ENCODE data around the gene GNAS-AS1.
"Not testable (repeated sequence)": the region's sequence is repeated elsewhere in the genome, so short reads cannot be mapped to it uniquely, and the experiment has no call there.

GNAS-AS1 gene

GRCh38 chr20:58836616-58837204, 14.0 kb downstream of the GNAS-AS1 start:
- Histone ChIP-seq H3K9ac (ENCODE audit: low read depth in 1 of 2, low read length in 2 of 2) (no peak overlapping the region), H3K27ac (ENCODE audit: low read depth in 2 of 2, low read length in 2 of 2) (no peak overlapping the region), H3K4me3 (ENCODE audit: low read length in 2 of 2) (no peak overlapping the region), H3K27me3 (ENCODE audit: control insufficient read depth in 2 of 2, insufficient read depth in 2 of 2, low read length in 2 of 2) (peaks cover 5 to 6% of the 10 kb centered on the region in 2 donors), H3K9me3 (ENCODE audit: control insufficient read depth in 2 of 2, low read length in 2 of 2) (no peaks in the 10 kb centered on the region), H3K36me3 (ENCODE audit: control insufficient read depth in 2 of 2, insufficient read depth in 2 of 2, low read length in 2 of 2) (no peaks in the 10 kb centered on the region), H3K4me1 (ENCODE audit: control insufficient read depth in 2 of 2, insufficient read depth in 2 of 2, low read length in 2 of 2) (no peaks in the 10 kb centered on the region)

DNA sequence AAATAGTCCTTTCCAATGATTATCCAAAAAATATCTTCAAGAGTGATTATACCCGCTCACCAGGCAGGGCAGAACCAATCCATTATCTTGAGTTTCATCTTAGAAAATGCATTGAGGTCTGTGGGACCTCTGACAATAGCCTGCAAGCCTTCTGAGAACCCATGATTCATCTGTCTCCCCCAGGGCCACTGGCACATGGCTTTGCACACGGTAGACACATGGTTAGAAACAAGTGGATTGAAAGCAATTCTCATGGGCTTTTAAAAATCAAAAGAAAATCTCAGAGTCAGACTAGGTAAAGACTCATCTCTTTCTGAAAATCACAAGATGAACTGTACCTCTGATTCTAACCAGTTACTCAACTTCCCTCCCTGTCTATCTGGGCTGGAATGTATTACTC, 15.5 kb downstream of the GNAS-AS1 start:
- Histone ChIP-seq H3K36me3 (ENCODE audit: control insufficient read depth in 2 of 2, insufficient read depth in 2 of 2, low read length in 2 of 2) (no peaks in the 10 kb centered on the region), H3K4me3 (ENCODE audit: low read length in 2 of 2) (no peak overlapping the region), H3K4me1 (ENCODE audit: control insufficient read depth in 2 of 2, insufficient read depth in 2 of 2, low read length in 2 of 2) (no peaks in the 10 kb centered on the region), H3K27me3 (ENCODE audit: control insufficient read depth in 2 of 2, insufficient read depth in 2 of 2, low read length in 2 of 2) (peaks cover 5 to 6% of the 10 kb centered on the region in 2 donors), H3K27ac (ENCODE audit: low read depth in 2 of 2, low read length in 2 of 2) (no peak overlapping the region), H3K9ac (ENCODE audit: low read depth in 1 of 2, low read length in 2 of 2) (no peak overlapping the region), H3K9me3 (ENCODE audit: control insufficient read depth in 2 of 2, low read length in 2 of 2) (no peaks in the 10 kb centered on the region)

DNA sequence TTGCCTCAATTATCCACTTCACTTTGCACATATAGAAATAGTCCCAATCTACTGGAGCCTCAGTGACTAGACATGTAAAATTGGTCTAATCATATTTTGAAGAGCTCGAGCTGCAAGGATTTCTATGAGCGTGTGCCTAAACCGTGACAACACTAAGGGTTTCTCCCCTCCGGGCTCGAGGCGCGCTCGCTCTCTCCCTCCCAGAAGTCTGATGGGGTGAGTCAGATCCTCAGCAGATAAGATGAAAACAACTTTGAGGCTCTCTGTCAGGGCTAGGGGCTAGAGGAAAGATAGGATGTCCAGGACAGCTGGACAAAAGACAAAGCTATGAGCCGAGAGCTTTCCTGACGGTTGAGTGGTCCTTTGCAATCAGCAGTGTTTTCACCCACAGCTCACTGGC, 16.8 kb downstream of the GNAS-AS1 start:
- H3K4me1 ChIP-seq (ENCODE audit: control insufficient read depth in 2 of 2, insufficient read depth in 2 of 2, low read length in 2 of 2): no peaks in the 10 kb centered on the region
- no peak overlapping the region for H3K4me3 ChIP-seq (ENCODE audit: low read length in 2 of 2)
- H3K27ac ChIP-seq (ENCODE audit: low read depth in 2 of 2, low read length in 2 of 2): no peak overlapping the region
- H3K9me3 ChIP-seq (ENCODE audit: control insufficient read depth in 2 of 2, low read length in 2 of 2): no peaks in the 10 kb centered on the region
- H3K27me3 ChIP-seq (ENCODE audit: control insufficient read depth in 2 of 2, insufficient read depth in 2 of 2, low read length in 2 of 2): peaks cover under 1 to 2% of the 10 kb centered on the region in 2 donors
- H3K36me3 ChIP-seq (ENCODE audit: control insufficient read depth in 2 of 2, insufficient read depth in 2 of 2, low read length in 2 of 2): no peaks in the 10 kb centered on the region
- no peak overlapping the region for H3K9ac ChIP-seq (ENCODE audit: low read depth in 1 of 2, low read length in 2 of 2)

GRCh38 chr20:58832457-58832856, 18.2 kb downstream of the GNAS-AS1 start:
- Histone ChIP-seq H3K27me3 (ENCODE audit: control insufficient read depth in 2 of 2, insufficient read depth in 2 of 2, low read length in 2 of 2) (peaks cover 0 to 2% of the 10 kb centered on the region in 2 donors), H3K27ac (ENCODE audit: low read depth in 2 of 2, low read length in 2 of 2) (no peak overlapping the region), H3K36me3 (ENCODE audit: control insufficient read depth in 2 of 2, insufficient read depth in 2 of 2, low read length in 2 of 2) (no peaks in the 10 kb centered on the region), H3K4me3 (ENCODE audit: low read length in 2 of 2) (no peak overlapping the region), H3K9me3 (ENCODE audit: control insufficient read depth in 2 of 2, low read length in 2 of 2) (no peaks in the 10 kb centered on the region), H3K9ac (ENCODE audit: low read depth in 1 of 2, low read length in 2 of 2) (no peak overlapping the region), H3K4me1 (ENCODE audit: control insufficient read depth in 2 of 2, insufficient read depth in 2 of 2, low read length in 2 of 2) (no peaks in the 10 kb centered on the region)

- Histone ChIP-seq H3K36me3 (ENCODE audit: control insufficient read depth in 2 of 2, insufficient read depth in 2 of 2, low read length in 2 of 2) (no peaks in the 10 kb centered on the region), H3K27me3 (ENCODE audit: control insufficient read depth in 2 of 2, insufficient read depth in 2 of 2, low read length in 2 of 2) (peaks cover 0 to 2% of the 10 kb centered on the region in 2 donors), H3K27ac (ENCODE audit: low read depth in 2 of 2, low read length in 2 of 2) (no peak overlapping the region), H3K9ac (ENCODE audit: low read depth in 1 of 2, low read length in 2 of 2) (no peak overlapping the region), H3K4me1 (ENCODE audit: control insufficient read depth in 2 of 2, insufficient read depth in 2 of 2, low read length in 2 of 2) (no peaks in the 10 kb centered on the region), H3K4me3 (ENCODE audit: low read length in 2 of 2) (no peak overlapping the region), H3K9me3 (ENCODE audit: control insufficient read depth in 2 of 2, low read length in 2 of 2) (no peaks in the 10 kb centered on the region)
These were observed 21.2 kb downstream of the GNAS-AS1 start for GRCh38 chr20:58829531-58829941.

DNA sequence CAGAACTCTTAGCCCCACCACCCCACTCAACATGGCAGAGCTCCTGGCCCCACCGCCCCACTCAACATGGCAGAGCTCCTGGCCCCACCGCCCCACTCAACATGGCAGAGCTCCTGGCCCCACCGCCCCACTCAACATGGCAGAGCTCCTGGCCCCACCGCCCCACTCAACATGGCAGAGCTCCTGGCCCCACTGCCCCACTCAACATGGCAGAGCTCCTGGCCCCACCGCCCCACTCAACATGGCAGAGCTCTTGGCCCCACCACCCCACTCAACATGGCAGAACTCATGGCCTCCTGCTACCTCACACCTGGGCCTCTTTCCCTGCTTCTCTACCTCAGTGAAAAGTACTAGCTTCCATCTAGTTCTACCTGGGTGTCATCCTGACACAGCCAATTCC, 21.9 kb downstream of the GNAS-AS1 start:
- H3K9ac ChIP-seq (ENCODE audit: low read depth in 1 of 2, low read length in 2 of 2); H3K27me3 ChIP-seq (ENCODE audit: control insufficient read depth in 2 of 2, insufficient read depth in 2 of 2, low read length in 2 of 2); H3K27ac ChIP-seq (ENCODE audit: low read depth in 2 of 2, low read length in 2 of 2); H3K9me3 ChIP-seq (ENCODE audit: control insufficient read depth in 2 of 2, low read length in 2 of 2); H3K36me3 ChIP-seq (ENCODE audit: control insufficient read depth in 2 of 2, insufficient read depth in 2 of 2, low read length in 2 of 2); H3K4me3 ChIP-seq (ENCODE audit: low read length in 2 of 2); H3K4me1 ChIP-seq (ENCODE audit: control insufficient read depth in 2 of 2, insufficient read depth in 2 of 2, low read length in 2 of 2): not testable (repeated sequence)

DNA sequence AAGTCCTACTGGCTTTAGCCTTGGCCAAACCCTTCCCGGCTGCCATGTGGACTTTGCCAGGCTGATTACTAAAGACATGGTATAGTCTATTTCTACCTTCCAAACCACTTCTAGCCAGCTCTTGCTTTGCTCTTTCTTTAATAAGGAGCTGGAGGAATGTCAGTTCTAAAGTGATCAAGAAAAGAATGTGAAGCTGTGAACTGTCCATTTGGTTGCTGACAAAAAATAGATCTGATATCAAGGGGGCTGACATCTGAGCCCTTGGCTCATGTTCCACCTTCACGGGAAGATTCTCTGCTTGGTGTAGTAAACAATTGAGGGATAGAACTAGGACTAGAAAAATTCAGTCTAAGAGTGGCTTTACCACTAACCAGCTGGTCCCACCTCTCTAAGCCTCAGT, 22.6 kb downstream of the GNAS-AS1 start:
- Histone ChIP-seq H3K27me3 (ENCODE audit: control insufficient read depth in 2 of 2, insufficient read depth in 2 of 2, low read length in 2 of 2) (peaks cover 0 to 2% of the 10 kb centered on the region in 2 donors), H3K9me3 (ENCODE audit: control insufficient read depth in 2 of 2, low read length in 2 of 2) (no peaks in the 10 kb centered on the region), H3K36me3 (ENCODE audit: control insufficient read depth in 2 of 2, insufficient read depth in 2 of 2, low read length in 2 of 2) (no peaks in the 10 kb centered on the region), H3K4me3 (ENCODE audit: low read length in 2 of 2) (no peak overlapping the region), H3K27ac (ENCODE audit: low read depth in 2 of 2, low read length in 2 of 2) (no peak overlapping the region), H3K9ac (ENCODE audit: low read depth in 1 of 2, low read length in 2 of 2) (no peak overlapping the region), H3K4me1 (ENCODE audit: control insufficient read depth in 2 of 2, insufficient read depth in 2 of 2, low read length in 2 of 2) (no peaks in the 10 kb centered on the region)

- Histone ChIP-seq H3K27ac (ENCODE audit: low read depth in 2 of 2, low read length in 2 of 2) (no peak overlapping the region), H3K4me3 (ENCODE audit: low read length in 2 of 2) (no peak overlapping the region), H3K27me3 (ENCODE audit: control insufficient read depth in 2 of 2, insufficient read depth in 2 of 2, low read length in 2 of 2) (no peaks in the 10 kb centered on the region), H3K9ac (ENCODE audit: low read depth in 1 of 2, low read length in 2 of 2) (no peak overlapping the region), H3K36me3 (ENCODE audit: control insufficient read depth in 2 of 2, insufficient read depth in 2 of 2, low read length in 2 of 2) (no peaks in the 10 kb centered on the region), H3K9me3 (ENCODE audit: control insufficient read depth in 2 of 2, low read length in 2 of 2) (no peaks in the 10 kb centered on the region), H3K4me1 (ENCODE audit: control insufficient read depth in 2 of 2, insufficient read depth in 2 of 2, low read length in 2 of 2) (no peaks in the 10 kb centered on the region)
These were observed 24.4 kb downstream of the GNAS-AS1 start for GRCh38 chr20:58826271-58826670.

- Histone ChIP-seq H3K4me3 (ENCODE audit: low read length in 2 of 2) (no peak overlapping the region), H3K27ac (ENCODE audit: low read depth in 2 of 2, low read length in 2 of 2) (no peak overlapping the region), H3K4me1 (ENCODE audit: control insufficient read depth in 2 of 2, insufficient read depth in 2 of 2, low read length in 2 of 2) (no peaks in the 10 kb centered on the region), H3K36me3 (ENCODE audit: control insufficient read depth in 2 of 2, insufficient read depth in 2 of 2, low read length in 2 of 2) (no peaks in the 10 kb centered on the region), H3K9me3 (ENCODE audit: control insufficient read depth in 2 of 2, low read length in 2 of 2) (no peaks in the 10 kb centered on the region), H3K9ac (ENCODE audit: low read depth in 1 of 2, low read length in 2 of 2) (no peak overlapping the region), H3K27me3 (ENCODE audit: control insufficient read depth in 2 of 2, insufficient read depth in 2 of 2, low read length in 2 of 2) (no peaks in the 10 kb centered on the region)
These were observed 25.3 kb downstream of the GNAS-AS1 start for GRCh38 chr20:58825450-58825849.

DNA sequence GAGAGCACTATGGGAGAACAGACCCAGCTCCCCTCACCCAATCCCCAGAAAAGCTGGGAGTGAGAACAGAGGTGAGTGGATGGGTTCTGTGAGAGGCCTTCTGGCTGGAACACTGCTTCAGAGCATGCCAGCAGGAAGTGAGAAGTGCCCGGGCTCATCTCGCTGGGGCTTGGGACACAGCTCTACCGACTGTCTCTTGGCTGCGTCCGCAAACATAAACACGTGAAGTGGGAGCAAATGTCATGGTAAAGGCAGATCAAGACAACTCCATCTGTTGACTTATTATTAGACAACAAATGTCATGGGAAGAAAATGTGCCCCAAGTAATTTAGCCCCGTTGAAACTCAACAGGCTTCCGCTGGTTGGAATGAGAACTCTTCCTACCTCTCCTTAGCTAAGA, 25.9 kb downstream of the GNAS-AS1 start:
- Histone ChIP-seq H3K27ac (ENCODE audit: low read depth in 2 of 2, low read length in 2 of 2) (no peak overlapping the region), H3K27me3 (ENCODE audit: control insufficient read depth in 2 of 2, insufficient read depth in 2 of 2, low read length in 2 of 2) (no peaks in the 10 kb centered on the region)

More for the DNA sequence above, 25.9 kb downstream of the GNAS-AS1 start:
- H3K9me3 ChIP-seq (ENCODE audit: control insufficient read depth in 2 of 2, low read length in 2 of 2): no peaks in the 10 kb centered on the region
- H3K4me3 ChIP-seq (ENCODE audit: low read length in 2 of 2): no peak overlapping the region
- H3K9ac ChIP-seq (ENCODE audit: low read depth in 1 of 2, low read length in 2 of 2): no peak overlapping the region
- H3K36me3 ChIP-seq (ENCODE audit: control insufficient read depth in 2 of 2, insufficient read depth in 2 of 2, low read length in 2 of 2): no peaks in the 10 kb centered on the region
- no peaks in the 10 kb centered on the region for H3K4me1 ChIP-seq (ENCODE audit: control insufficient read depth in 2 of 2, insufficient read depth in 2 of 2, low read length in 2 of 2)

Data from mucosa of rectum (tissue), 2 donors.